ENCODE measurements around the gene DDC.

GRCh38 chr7:50538478-50538877 is 26.7 kb downstream of the DDC start:
- TF ChIP-seq CTCF (IDR thresholded peaks at IDR 0.05 in 2 of 3, conservative IDR thresholded peaks at IDR 0.05 in 1 of 3; ENCODE audit: borderline replicate concordance in 1 of 3, insufficient read depth in 1 of 3, low read depth in 2 of 3, low read length in 2 of 3) (no peak), POLR2AphosphoS5 (IDR thresholded peaks at IDR 0.05; ENCODE audit: low read depth, low read length) (no peak), EZH2 (IDR thresholded peaks at IDR 0.05) (no peak), SRF (IDR thresholded peaks at IDR 0.05; ENCODE audit: low read depth) (no peak), RAD21 (IDR thresholded peaks at IDR 0.05; ENCODE audit: low read depth) (no peak), ZNF274 (IDR thresholded peaks at IDR 0.05; ENCODE audit: low read depth, low read length) (no peak), REST (IDR thresholded peaks at IDR 0.05; ENCODE audit: low read depth) (no peak), CEBPB (IDR thresholded peaks at IDR 0.05; ENCODE audit: low read depth) (no peak), SIN3A (IDR thresholded peaks at IDR 0.05; ENCODE audit: low read depth) (no peak)

All from HCT116 (cell line).